ENCODE results near the gene SRSF12.

The SRSF12 gene

GRCh38 chr6:89085409-89086205, 32.3 kb downstream of the SRSF12 start:
- DNase-seq = no peak
- H2AFZ ChIP-seq (ENCODE audit: low read length) = no peak overlapping the region
- TF ChIP-seq EZH2phosphoT487 (IDR thresholded peaks at IDR 0.05; ENCODE audit: low read length) (no peak), CTCF (IDR thresholded peaks at IDR 0.05; ENCODE audit: low read length) (no peak), EZH2 (optimal IDR thresholded peaks at IDR 0.05; ENCODE audit: low read depth, low read length) (no peak)
- peaks cover 7% of the 10 kb centered on the region; the same call in 1 of the 2 replicates for H3F3A ChIP-seq (ENCODE audit: insufficient read depth, low read length)
- H3K4me2 ChIP-seq (ENCODE audit: low read depth, low read length) = no peak overlapping the region
- peaks cover 23% of the 10 kb centered on the region; the same call in 1 of the 2 replicates for H4K20me1 ChIP-seq (ENCODE audit: insufficient read depth, low read length)
- no peak overlapping the region for H3K27ac ChIP-seq (ENCODE audit: low read length)
- no peaks in the 10 kb centered on the region for H3K27me3 ChIP-seq (replicated peaks; ENCODE audit: insufficient read depth, low read length)
- H3K4me3 ChIP-seq (ENCODE audit: low read length) = no peak overlapping the region
- H3K36me3 ChIP-seq (replicated peaks; ENCODE audit: insufficient read depth, low read length) = peaks cover 4% of the 10 kb centered on the region
- no peak overlapping the region for H3K9ac ChIP-seq (ENCODE audit: low read length)
- peaks cover 9% of the 10 kb centered on the region; the same call in 1 of the 2 replicates for H3K4me1 ChIP-seq (ENCODE audit: low read length)
- peaks cover 41% of the 10 kb centered on the region for H3K79me2 ChIP-seq (ENCODE audit: low read length)
- H3K9me3 ChIP-seq (replicated peaks; ENCODE audit: insufficient read depth, low read length) = no peaks in the 10 kb centered on the region
- no peaks in the 10 kb centered on the region for H3K9me2 ChIP-seq (replicated peaks; ENCODE audit: insufficient read depth, low read length)

GRCh38 chr6:89084954-89085353, 32.9 kb downstream of the SRSF12 start:
- Histone ChIP-seq H2AFZ (ENCODE audit: low read length) (no peak overlapping the region), H3K36me3 (replicated peaks; ENCODE audit: insufficient read depth, low read length) (peaks cover 4% of the 10 kb centered on the region), H4K20me1 (ENCODE audit: insufficient read depth, low read length) (peaks cover 23% of the 10 kb centered on the region; the same call in 1 of the 2 replicates), H3K9ac (ENCODE audit: low read length) (no peak overlapping the region), H3K9me2 (replicated peaks; ENCODE audit: insufficient read depth, low read length) (no peaks in the 10 kb centered on the region), H3F3A (ENCODE audit: insufficient read depth, low read length) (peaks cover 9% of the 10 kb centered on the region), H3K4me3 (ENCODE audit: low read length) (no peak overlapping the region), H3K9me3 (replicated peaks; ENCODE audit: insufficient read depth, low read length) (no peaks in the 10 kb centered on the region), H3K27ac (ENCODE audit: low read length) (no peak overlapping the region), H3K4me1 (ENCODE audit: low read length) (peaks cover 9% of the 10 kb centered on the region; the same call in 1 of the 2 replicates), H3K79me2 (ENCODE audit: low read length) (peaks cover 41% of the 10 kb centered on the region), H3K27me3 (replicated peaks; ENCODE audit: insufficient read depth, low read length) (no peaks in the 10 kb centered on the region), H3K4me2 (ENCODE audit: low read depth, low read length) (no peak overlapping the region)
- DNase-seq = no peak
- TF ChIP-seq EZH2 (optimal IDR thresholded peaks at IDR 0.05; ENCODE audit: low read depth, low read length) (no peak), CTCF (IDR thresholded peaks at IDR 0.05; ENCODE audit: low read length) (no peak), EZH2phosphoT487 (IDR thresholded peaks at IDR 0.05; ENCODE audit: low read length) (no peak)

- Histone ChIP-seq H3K4me1 (ENCODE audit: low read length) (peaks cover 9% of the 10 kb centered on the region; the same call in 1 of the 2 replicates), H3K27ac (ENCODE audit: low read length) (no peak overlapping the region), H3K79me2 (ENCODE audit: low read length) (peaks cover 41% of the 10 kb centered on the region), H3K36me3 (replicated peaks; ENCODE audit: insufficient read depth, low read length) (peaks cover 4% of the 10 kb centered on the region), H3K4me2 (ENCODE audit: low read depth, low read length) (no peak overlapping the region), H2AFZ (ENCODE audit: low read length) (no peak overlapping the region), H3K9me3 (replicated peaks; ENCODE audit: insufficient read depth, low read length) (no peaks in the 10 kb centered on the region), H3K9ac (ENCODE audit: low read length) (no peak overlapping the region), H3F3A (ENCODE audit: insufficient read depth, low read length) (peaks cover 13% of the 10 kb centered on the region), H3K4me3 (ENCODE audit: low read length) (no peak overlapping the region), H4K20me1 (ENCODE audit: insufficient read depth, low read length) (peaks cover 23% of the 10 kb centered on the region; the same call in 1 of the 2 replicates), H3K27me3 (replicated peaks; ENCODE audit: insufficient read depth, low read length) (no peaks in the 10 kb centered on the region), H3K9me2 (replicated peaks; ENCODE audit: insufficient read depth, low read length) (no peaks in the 10 kb centered on the region)
- TF ChIP-seq EZH2phosphoT487 (IDR thresholded peaks at IDR 0.05; ENCODE audit: low read length) = no peak
- no peak for TF ChIP-seq EZH2 (optimal IDR thresholded peaks at IDR 0.05; ENCODE audit: low read depth, low read length)
- TF ChIP-seq CTCF (IDR thresholded peaks at IDR 0.05; ENCODE audit: low read length) = no peak
- DNase-seq = no peak
These were observed 33.3 kb downstream of the SRSF12 start for GRCh38 chr6:89084542-89084941.

Data from MM.1S (cell line).